Osteoblast (primary cell): ENCODE data around the gene IGFL1. TPM values are rescaled to one million over a fixed set of nuclear protein-coding genes. Genes with fewer than 3 reads are reported as not detected.
"Not testable (repeated sequence)": the region's sequence is repeated elsewhere in the genome, so short reads cannot be mapped to it uniquely, and the experiment has no call there.

Source experiments
- DNase-seq: peaks from one replicate; pipeline ENCODE4 v3.0.0; 2011; ENCODE audit warnings: low spot score, mixed read lengths; ENCODE audit not compliant: insufficient read length; ENCODE audit errors: missing footprints
- H2AFZ ChIP-seq: 2 replicates; pipeline ENCODE4 v1.6.0; 2011; ENCODE audit warnings: mild to moderate bottlenecking, low read length
- H3K27ac ChIP-seq: 2 replicates; pipeline ENCODE4 v1.5.1; 2011; ENCODE audit warnings: mild to moderate bottlenecking, low read depth, low read length, moderate library complexity
- H3K27me3 ChIP-seq: 2 replicates; pipeline ENCODE4 v1.6.0; 2012; ENCODE audit warnings: mild to moderate bottlenecking, control low read depth, inconsistent platforms, low read length, moderate library complexity; ENCODE audit not compliant: insufficient read depth
- H3K36me3 ChIP-seq: 2 replicates; pipeline ENCODE4 v1.5.1; 2011; ENCODE audit warnings: mild to moderate bottlenecking, low read length, control low read depth, moderate library complexity; ENCODE audit not compliant: insufficient read depth
- H3K4me1 ChIP-seq: 2 replicates; pipeline ENCODE4 v1.5.1; 2011; ENCODE audit warnings: mild to moderate bottlenecking, low read length, control low read depth, moderate library complexity; ENCODE audit not compliant: insufficient read depth
- H3K4me2 ChIP-seq: 2 replicates; pipeline ENCODE4 v1.6.0; 2011; ENCODE audit warnings: mild to moderate bottlenecking, low read length; ENCODE audit not compliant: insufficient read depth
- H3K4me3 ChIP-seq: fragments of 200-600 bp; sonication (generic); 3 replicates; pipeline ENCODE4 v1.5.1; 2012; ENCODE audit warnings: mild to moderate bottlenecking, low read length, inconsistent platforms; ENCODE audit not compliant: insufficient read depth
- H3K79me2 ChIP-seq: 2 replicates; pipeline ENCODE4 v1.6.0; 2012; ENCODE audit warnings: mild to moderate bottlenecking, low read length, control low read depth, inconsistent platforms; ENCODE audit not compliant: insufficient read depth
- H3K9me3 ChIP-seq: 2 replicates; pipeline ENCODE4 v1.5.1; 2011; ENCODE audit warnings: low read depth, low read length, control low read depth
- H4K20me1 ChIP-seq: 2 replicates; pipeline ENCODE4 v1.6.0; 2012; ENCODE audit warnings: mild to moderate bottlenecking, low read length, control low read depth; ENCODE audit not compliant: insufficient read depth
- total RNA-seq: library from RNA; depleted of rRNA; stranded (reverse); fragments of >200 nt; gene quantifications from 2 replicates; pipeline ENCODE4 v1.2.3, GENCODE V29; 2012
- TF ChIP-seq, protein P1 (sequence below): IDR thresholded peaks from 2 replicates; pipeline ENCODE4 v1.5.1; 2011; ENCODE audit warnings: mild to moderate bottlenecking, low read depth, low read length, moderate library complexity; ENCODE audit errors: extremely low read depth

Gene IGFL1
- total RNA-seq, 1 donor, result not detected

DNA sequence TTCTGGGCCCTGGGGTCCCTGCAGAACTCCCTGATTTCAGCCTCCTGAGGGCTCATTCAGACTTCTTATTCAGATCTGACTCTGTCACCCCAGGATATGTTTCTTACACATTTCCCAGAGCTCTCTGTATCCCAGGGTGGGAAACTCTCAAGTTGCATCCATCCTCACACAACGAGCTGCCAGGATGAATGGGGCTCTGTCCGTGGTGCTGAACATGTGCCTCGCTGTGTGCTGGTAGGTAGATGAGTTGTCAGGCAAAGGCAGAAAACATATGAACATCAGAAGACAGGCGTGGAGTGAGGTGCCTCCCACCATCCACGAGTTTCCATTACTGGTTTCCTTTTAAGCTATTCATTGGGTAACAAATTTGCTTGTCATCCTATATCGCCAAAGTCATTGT is 11.4 kb upstream of the IGFL1 start:
- TF ChIP-seq, protein P1, sequence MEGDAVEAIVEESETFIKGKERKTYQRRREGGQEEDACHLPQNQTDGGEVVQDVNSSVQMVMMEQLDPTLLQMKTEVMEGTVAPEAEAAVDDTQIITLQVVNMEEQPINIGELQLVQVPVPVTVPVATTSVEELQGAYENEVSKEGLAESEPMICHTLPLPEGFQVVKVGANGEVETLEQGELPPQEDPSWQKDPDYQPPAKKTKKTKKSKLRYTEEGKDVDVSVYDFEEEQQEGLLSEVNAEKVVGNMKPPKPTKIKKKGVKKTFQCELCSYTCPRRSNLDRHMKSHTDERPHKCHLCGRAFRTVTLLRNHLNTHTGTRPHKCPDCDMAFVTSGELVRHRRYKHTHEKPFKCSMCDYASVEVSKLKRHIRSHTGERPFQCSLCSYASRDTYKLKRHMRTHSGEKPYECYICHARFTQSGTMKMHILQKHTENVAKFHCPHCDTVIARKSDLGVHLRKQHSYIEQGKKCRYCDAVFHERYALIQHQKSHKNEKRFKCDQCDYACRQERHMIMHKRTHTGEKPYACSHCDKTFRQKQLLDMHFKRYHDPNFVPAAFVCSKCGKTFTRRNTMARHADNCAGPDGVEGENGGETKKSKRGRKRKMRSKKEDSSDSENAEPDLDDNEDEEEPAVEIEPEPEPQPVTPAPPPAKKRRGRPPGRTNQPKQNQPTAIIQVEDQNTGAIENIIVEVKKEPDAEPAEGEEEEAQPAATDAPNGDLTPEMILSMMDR, result no peak
- H3K79me2 ChIP-seq, result no peaks in the 10 kb centered on the region
- H3K27me3 ChIP-seq, result peaks cover 16% of the 10 kb centered on the region
- no peak overlapping the region for H3K27ac ChIP-seq
- no peaks in the 10 kb centered on the region for H3K9me3 ChIP-seq
- no peaks in the 10 kb centered on the region for H3K36me3 ChIP-seq
- peaks cover 9% of the 10 kb centered on the region for H3K4me1 ChIP-seq
- DNase-seq, result no peak
- no peak overlapping the region for H3K4me2 ChIP-seq
- no peak overlapping the region for H3K4me3 ChIP-seq
- no peak overlapping the region for H2AFZ ChIP-seq
- no peaks in the 10 kb centered on the region for H4K20me1 ChIP-seq

DNA sequence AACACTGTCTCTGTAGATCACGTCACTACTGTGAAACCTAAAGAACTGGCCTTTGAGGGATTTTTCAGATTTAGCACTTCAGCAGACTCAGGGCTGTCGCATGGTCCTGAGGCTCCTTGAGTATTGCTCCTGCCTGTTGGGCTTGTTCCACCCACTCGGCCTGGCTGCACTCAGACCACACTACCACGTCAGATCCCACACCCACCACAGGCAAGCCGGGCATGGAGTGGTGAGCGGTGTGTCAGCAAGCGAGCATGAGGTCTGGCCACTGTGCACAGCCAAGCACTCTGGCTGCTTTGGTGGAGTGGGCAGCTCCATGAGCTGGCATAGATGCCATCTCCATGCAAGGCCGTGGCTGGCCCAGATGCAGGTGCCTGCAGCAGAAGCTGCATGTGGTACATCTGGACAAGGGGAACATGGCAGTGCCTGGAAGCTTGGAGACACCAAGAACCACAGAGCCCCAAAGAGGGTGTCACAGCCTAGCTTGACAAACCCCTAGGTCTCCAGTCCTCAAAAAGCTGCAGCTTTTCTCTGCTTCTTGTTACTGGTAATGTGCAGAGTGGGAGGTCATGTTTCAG is 9.4 kb upstream of the IGFL1 start:
- Histone ChIP-seq H3K79me2 (no peaks in the 10 kb centered on the region), H3K4me2 (no peak overlapping the region), H3K4me3 (no peak overlapping the region), H3K4me1 (peaks cover 12% of the 10 kb centered on the region), H3K36me3 (no peaks in the 10 kb centered on the region), H3K27me3 (peaks cover 15% of the 10 kb centered on the region), H3K27ac (no peak overlapping the region), H4K20me1 (peaks cover 3% of the 10 kb centered on the region), H2AFZ (no peak overlapping the region), H3K9me3 (no peaks in the 10 kb centered on the region)
- no peak for DNase-seq
- TF ChIP-seq, protein P1, result no peak

DNA sequence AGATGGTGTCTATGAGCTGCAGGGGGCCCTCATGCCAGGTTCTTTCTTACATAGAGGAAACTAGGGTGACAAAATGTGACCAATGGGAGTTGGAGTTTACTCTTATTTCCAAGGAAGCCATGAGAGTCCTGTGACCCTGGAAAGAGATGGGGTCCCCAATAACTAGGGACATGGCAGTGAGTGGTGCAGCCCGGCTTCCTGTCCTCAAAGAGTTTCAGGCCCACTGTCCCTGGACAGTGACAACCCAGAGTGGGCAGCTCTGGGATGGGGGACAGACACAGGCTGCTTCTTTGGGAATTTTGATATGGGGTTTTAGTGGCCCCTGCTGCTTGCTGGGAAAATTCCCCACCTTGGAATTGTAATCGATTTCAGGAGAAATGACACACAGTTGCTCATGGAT is 8.4 kb upstream of the IGFL1 start:
- no peak overlapping the region for H3K4me2 ChIP-seq
- peaks cover 12% of the 10 kb centered on the region for H3K4me1 ChIP-seq
- TF ChIP-seq, protein P1, result no peak
- no peaks in the 10 kb centered on the region for H3K9me3 ChIP-seq
- H2AFZ ChIP-seq, result no peak overlapping the region
- no peaks in the 10 kb centered on the region for H3K79me2 ChIP-seq
- no peaks in the 10 kb centered on the region for H3K36me3 ChIP-seq
- peaks cover 19% of the 10 kb centered on the region for H3K27me3 ChIP-seq
- H3K27ac ChIP-seq, result no peak overlapping the region
- no peak overlapping the region for H3K4me3 ChIP-seq
- DNase-seq, result no peak
- H4K20me1 ChIP-seq, result peaks cover 7% of the 10 kb centered on the region

DNA sequence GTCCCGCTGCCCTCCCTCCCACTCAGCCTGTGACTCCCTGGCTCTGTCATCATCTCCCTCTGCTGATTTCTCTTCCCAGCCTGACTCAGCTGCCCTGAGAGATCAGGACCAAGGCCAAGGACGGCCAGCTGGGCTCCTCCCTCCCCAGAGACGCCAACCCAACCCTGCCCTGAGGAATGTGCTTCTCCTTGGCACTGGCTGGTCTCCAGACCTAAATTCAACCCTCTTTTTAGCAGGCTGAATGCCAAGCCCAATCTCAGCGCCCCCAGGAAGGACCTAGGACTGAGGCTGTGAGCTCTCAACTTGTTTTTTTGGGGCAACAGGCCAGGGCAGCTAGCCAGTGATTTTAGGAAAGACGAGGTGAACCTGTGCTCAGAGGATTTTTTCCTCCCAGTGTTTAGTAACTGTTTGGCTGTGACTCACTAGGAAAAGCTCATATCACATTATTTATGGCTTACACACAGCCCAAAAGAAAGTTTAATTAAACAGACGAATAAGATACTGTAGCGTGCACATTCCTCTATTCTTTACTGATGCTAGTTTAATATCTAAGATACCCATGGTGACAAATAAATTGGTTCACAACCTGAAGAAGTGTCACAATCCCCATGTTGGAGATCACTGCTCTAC is 7.4 kb upstream of the IGFL1 start:
- H3K4me3 ChIP-seq, result no peak overlapping the region
- H3K79me2 ChIP-seq, result no peaks in the 10 kb centered on the region
- H3K4me1 ChIP-seq, result peaks cover 12% of the 10 kb centered on the region
- peak overlapping the region; percentile 19 for H3K4me2 ChIP-seq
- H3K27ac ChIP-seq, result no peak overlapping the region
- H2AFZ ChIP-seq, result no peak overlapping the region
- DNase-seq, result peak; percentile 96
- TF ChIP-seq, protein P1, result no peak
- no peaks in the 10 kb centered on the region for H3K36me3 ChIP-seq
- H3K27me3 ChIP-seq, result peaks cover 28% of the 10 kb centered on the region
- H4K20me1 ChIP-seq, result peaks cover 7% of the 10 kb centered on the region
- H3K9me3 ChIP-seq, result no peaks in the 10 kb centered on the region

DNA sequence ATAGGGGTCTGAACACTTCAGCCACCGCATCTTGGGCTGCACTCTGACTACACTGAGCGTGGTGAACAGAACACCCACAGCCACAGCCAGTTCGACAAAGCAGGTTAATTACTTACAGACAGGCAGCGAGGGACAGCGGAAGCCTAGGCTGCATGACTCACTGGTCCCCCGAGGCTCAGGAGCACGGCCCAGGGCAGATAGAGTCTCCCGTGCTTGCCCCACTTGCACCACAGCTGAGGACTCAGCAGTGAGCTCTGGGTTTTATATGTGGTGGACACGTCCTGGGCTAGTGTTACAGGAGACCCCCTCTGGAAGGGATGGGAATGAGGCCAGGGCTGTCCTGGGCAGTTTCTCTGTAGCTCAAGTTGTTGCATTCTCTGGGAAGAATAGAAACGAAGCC is 5.8 kb upstream of the IGFL1 start:
- not testable (repeated sequence) for DNase-seq

More for the DNA sequence above, 5.8 kb upstream of the IGFL1 start:
- H2AFZ ChIP-seq, H3K4me3 ChIP-seq, H3K9me3 ChIP-seq, H3K4me2 ChIP-seq, H3K27ac ChIP-seq, H3K79me2 ChIP-seq, H4K20me1 ChIP-seq, H3K36me3 ChIP-seq: not testable (repeated sequence)
- Histone ChIP-seq H3K4me1 (peaks cover 12% of the 10 kb centered on the region), H3K27me3 (peaks cover 43% of the 10 kb centered on the region)
